SK-N-SH (cell line): ENCODE measurements around the gene CANT1. TPM values are rescaled to one million over a fixed set of nuclear protein-coding genes. Genes with fewer than 3 reads are reported as not detected.
A peak's percentile ranks its signal among the peaks of the same experiment; 100 is the strongest.

Source experiments
- CTCF ChIA-PET: fragments of 300-600, 350-600 bp; formaldehyde crosslinking; extraction: SDS; loops from one replicate; lab custom pipeline; 2021; lab: Yijun Ruan, JAX
- POLR2A ChIA-PET: fragments of 350-600 bp; sonication (Branson Sonifier 250); formaldehyde crosslinking; extraction: SDS; loops from one replicate; lab custom pipeline; 2020; ENCODE audit warnings: antibody characterized with exemption, inconsistent platforms; lab: Yijun Ruan, JAX
- DNase-seq: peaks from one replicate; pipeline ENCODE4 v3.0.0; 2012
- H2AFZ ChIP-seq: fragments of 200-600 bp; sonication (generic); 2 replicates; pipeline ENCODE4 v1.8.1; 2016; ENCODE audit warnings: antibody characterized with exemption, mild to moderate bottlenecking, low read depth
- H3F3A ChIP-seq: fragments of 200-600 bp; sonication (generic); replicated peaks from 2 replicates; pipeline ENCODE3; 2016; ENCODE audit warnings: antibody characterized with exemption, mild to moderate bottlenecking; ENCODE audit not compliant: insufficient read depth
- H3K27ac ChIP-seq, 2 experiments: fragments of 200-500 bp in 1 of 2; fragments of 200-600 bp in 1 of 2; sonication (Bioruptor generic) in 1 of 2; sonication (generic), shearing (Covaris generic) in 1 of 2; 2 replicates each; pipeline versions ENCODE4 v1.5.1 to v1.6.1; 2014 to 2016; ENCODE audit warnings: low read depth in 2 of 2, inconsistent platforms in 1 of 2, low read length in 1 of 2, mild to moderate bottlenecking in 1 of 2, mixed read lengths in 1 of 2
- H3K27me3 ChIP-seq: fragments of 200-600 bp; sonication (generic), shearing (Covaris generic); 2 replicates; pipeline ENCODE4 v1.6.1; 2016; ENCODE audit warnings: mixed run types; ENCODE audit not compliant: insufficient read depth
- H3K36me3 ChIP-seq, 2 experiments: fragments of 200-500 bp in 1 of 2; fragments of 200-600 bp in 1 of 2; sonication (Bioruptor generic) in 1 of 2; sonication (generic) in 1 of 2; replicated peaks in 1 of 2; 2 replicates each; pipeline versions ENCODE3 to v1.5.1; 2014 to 2016; ENCODE audit warnings: low read length in 1 of 2, mild to moderate bottlenecking in 1 of 2; ENCODE audit not compliant: insufficient read depth in 2 of 2, control insufficient read depth in 1 of 2
- H3K4me1 ChIP-seq, 2 experiments: fragments of 200-500 bp in 1 of 2; fragments of 200-600 bp in 1 of 2; sonication (Bioruptor generic) in 1 of 2; sonication (generic), shearing (Covaris generic) in 1 of 2; 2 replicates each; pipeline versions ENCODE4 v1.5.1 to v1.6.1; 2014 to 2016; ENCODE audit warnings: low read depth in 1 of 2, low read length in 1 of 2, mixed run types in 1 of 2; ENCODE audit not compliant: insufficient read depth in 2 of 2, control insufficient read depth in 1 of 2
- H3K4me2 ChIP-seq: fragments of 200-600 bp; sonication (generic), shearing (Covaris generic); 2 replicates; pipeline ENCODE4 v1.6.1; 2017; ENCODE audit warnings: mixed run types
- H3K4me3 ChIP-seq, 2 experiments: fragments of 200-500 bp in 1 of 2; fragments of 200-600 bp in 1 of 2; sonication (Bioruptor generic) in 1 of 2; sonication (generic), shearing (Covaris generic) in 1 of 2; 2 replicates each; pipeline versions ENCODE4 v1.5.1 to v1.8.1; 2014 to 2016; ENCODE audit warnings: low read depth in 2 of 2, inconsistent platforms in 1 of 2, low read length in 1 of 2, mild to moderate bottlenecking in 1 of 2, mixed read lengths in 1 of 2, moderate library complexity in 1 of 2
- H3K79me2 ChIP-seq: fragments of 200-600 bp; sonication (generic); 2 replicates; pipeline ENCODE4 v1.8.1; 2017; ENCODE audit warnings: mild to moderate bottlenecking; ENCODE audit not compliant: insufficient read depth
- H3K9ac ChIP-seq: fragments of 200-600 bp; sonication (generic); 2 replicates; pipeline ENCODE4 v1.6.1; 2017; ENCODE audit warnings: mixed run types
- H3K9me2 ChIP-seq: fragments of 200-600 bp; sonication (generic); 2 replicates; pipeline ENCODE4 v1.6.1; 2017; ENCODE audit warnings: mixed run types
- H3K9me3 ChIP-seq: fragments of 200-600 bp; sonication (generic); 2 replicates; pipeline ENCODE4 v1.6.1; 2017; ENCODE audit warnings: mixed run types, mild to moderate bottlenecking, moderate library complexity
- H4K20me1 ChIP-seq: fragments of 200-600 bp; sonication (generic); 2 replicates; pipeline ENCODE4 v1.6.1; 2017; ENCODE audit warnings: mild to moderate bottlenecking, mixed run types; ENCODE audit not compliant: insufficient read depth
- CHD2 ChIP-seq: fragments of 150-350 bp; IDR thresholded peaks from 2 replicates; pipeline ENCODE4 v1.6.1; 2018; ENCODE audit warnings: low read length; ENCODE audit not compliant: partially characterized antibody
- FOXJ3 ChIP-seq: sonication (generic); formaldehyde crosslinking; IDR thresholded peaks from 2 replicates; pipeline ENCODE4 v1.5.1; 2020; ENCODE audit warnings: mild to moderate bottlenecking, missing genetic modification reagents
- FOXM1 ChIP-seq: IDR thresholded peaks from 2 replicates; pipeline ENCODE4 v1.4.0; 2012; ENCODE audit warnings: low read depth, mild to moderate bottlenecking
- GABPA ChIP-seq: IDR thresholded peaks from 2 replicates; pipeline ENCODE4 v1.4.0; 2012; ENCODE audit warnings: low read depth, mild to moderate bottlenecking
- MEF2A ChIP-seq: IDR thresholded peaks from 2 replicates; pipeline ENCODE4 v1.4.0; 2012; ENCODE audit warnings: low read depth, borderline replicate concordance
- MXI1 ChIP-seq: IDR thresholded peaks from 2 replicates; pipeline ENCODE4 v1.6.1; 2012; ENCODE audit warnings: mild to moderate bottlenecking, low read depth, low read length, improper control_type of control experiment
- NRF1 ChIP-seq: IDR thresholded peaks from 2 replicates; pipeline ENCODE4 v1.6.1; 2012; ENCODE audit warnings: low read depth, mild to moderate bottlenecking, low read length
- RAD21 ChIP-seq: IDR thresholded peaks from 2 replicates; pipeline ENCODE4 v1.6.1; 2012; ENCODE audit warnings: mild to moderate bottlenecking, low read length
- RXRA ChIP-seq: IDR thresholded peaks from 2 replicates; pipeline ENCODE4 v1.4.0; 2012; ENCODE audit warnings: low read depth, mild to moderate bottlenecking, borderline replicate concordance
- TCF12 ChIP-seq: IDR thresholded peaks from 2 replicates; pipeline ENCODE4 v1.4.0; 2012
- TEAD4 ChIP-seq: IDR thresholded peaks from 2 replicates; pipeline ENCODE4 v1.4.0; 2012; ENCODE audit warnings: mild to moderate bottlenecking, borderline replicate concordance; ENCODE audit not compliant: insufficient read depth
- YY1 ChIP-seq: IDR thresholded peaks from 2 replicates; pipeline ENCODE4 v1.4.0; 2012; ENCODE audit warnings: low read depth, mild to moderate bottlenecking
- WGBS: methylation state at CpG from one replicate; pipeline ENCODE4 v1.1.6; 2017; ENCODE audit warnings: low lambda C conversion rate; 5-methylcytosine and 5-hydroxymethylcytosine counted together
- polyA plus RNA-seq, 3 experiments: library from polyadenylated mRNA; depleted of rRNA; stranded (reverse); fragments of >200 nt; gene quantifications; 2 replicates each; pipeline ENCODE4 v1.2.3, GENCODE V29; 2012
- TF ChIP-seq, protein P1 (sequence below): fragments of 200-600 bp; sonication (generic); IDR thresholded peaks from 2 replicates; pipeline ENCODE4 v1.6.1; 2017; ENCODE audit warnings: antibody characterized with exemption, mild to moderate bottlenecking, moderate library complexity
- TF ChIP-seq, protein P2 (sequence below): IDR thresholded peaks from 2 replicates; pipeline ENCODE4 v1.4.0; 2012; ENCODE audit warnings: low read depth
- TF ChIP-seq, protein P3 (sequence below): fragments of 150-350 bp; IDR thresholded peaks from 2 replicates; pipeline ENCODE4 v1.6.1; 2017; ENCODE audit warnings: antibody characterized with exemption, low read length, low read depth, borderline replicate concordance
- TF ChIP-seq, protein P4 (sequence below): fragments of 150-350 bp; IDR thresholded peaks from 2 replicates; pipeline ENCODE4 v1.6.1; 2016; ENCODE audit warnings: mild to moderate bottlenecking, low read depth, low read length
- TF ChIP-seq, protein P5 (sequence below): IDR thresholded peaks from 2 replicates; pipeline ENCODE4 v1.6.1; 2012; ENCODE audit warnings: mild to moderate bottlenecking, low read depth, low read length, moderate library complexity

CANT1 gene
- polyA plus RNA-seq, 1 of the 3 experiments (the other 2 are of a cell fraction), result 87.4 TPM

DNA sequence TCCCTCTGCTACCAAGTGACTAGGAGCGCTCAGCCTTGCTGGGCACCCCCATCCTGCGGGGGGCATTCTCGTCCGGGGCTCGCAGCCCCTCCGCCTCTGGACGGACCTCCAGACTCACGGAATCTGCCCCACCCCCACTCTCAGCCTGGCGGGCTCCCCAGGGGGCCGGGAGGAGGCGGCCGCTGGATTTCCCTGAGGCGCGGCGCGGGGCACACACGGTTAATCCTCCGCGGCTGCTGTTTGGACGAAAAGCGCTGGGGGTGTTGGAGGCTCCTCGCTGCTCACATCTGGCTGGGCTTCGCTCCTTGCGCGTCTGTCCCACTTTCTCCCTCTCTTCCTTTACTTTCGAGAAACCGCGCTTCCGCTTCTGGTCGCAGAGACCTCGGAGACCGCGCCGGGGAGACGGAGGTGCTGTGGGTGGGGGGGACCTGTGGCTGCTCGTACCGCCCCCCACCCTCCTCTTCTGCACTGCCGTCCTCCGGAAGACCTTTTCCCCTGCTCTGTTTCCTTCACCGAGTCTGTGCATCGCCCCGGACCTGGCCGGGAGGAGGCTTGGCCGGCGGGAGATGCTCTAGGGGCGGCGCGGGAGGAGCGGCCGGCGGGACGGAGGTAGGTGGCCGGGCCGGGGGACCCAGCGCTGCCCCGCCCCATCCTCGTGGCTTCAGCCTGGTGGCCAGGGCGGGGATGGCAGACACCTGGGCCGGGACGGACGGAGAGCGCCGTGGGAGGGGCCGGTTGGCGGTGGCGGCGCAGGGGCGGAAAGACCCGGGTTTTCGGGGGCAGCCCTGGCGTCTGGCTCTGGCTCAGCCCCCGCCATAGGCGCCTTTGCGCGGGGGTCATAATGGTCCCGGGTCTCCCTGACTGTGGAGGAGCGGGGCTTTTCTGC is 14.6 kb upstream of the CANT1 start, which contains the start of gene C1QTNF1:
Gene C1QTNF1, plus strand, starts transcription at position 284 of the 886 bp plus-strand sequence. CDS start 19,800 bp downstream, outside the sequence.
- POLR2A ChIA-PET, result no interaction called here
- peak; percentile 95 for DNase-seq
- Histone ChIP-seq H3K36me3 (no peaks in the 10 kb centered on the region), H3K4me3 (peak within 1 kb of the TSS; percentile 68 to 82), H3K9me3 (no peaks in the 10 kb centered on the region), H3K9ac (peak within 1 kb of the TSS; percentile 60), H2AFZ (peak within 1 kb of the TSS; percentile 80), H3K4me1 (peaks cover 33 to 54% of the 10 kb centered on the region in 2 experiments), H3K27me3 (no peaks in the 10 kb centered on the region), H3K79me2 (no peaks in the 10 kb centered on the region), H3K9me2 (no peaks in the 10 kb centered on the region), H3K27ac (peak within 1 kb of the TSS in 1 of 2 experiments; percentile 70; a peak in 1 of 4 replicates), H3K4me2 (peak within 1 kb of the TSS; percentile 97), H4K20me1 (no peaks in the 10 kb centered on the region), H3F3A (no peaks in the 10 kb centered on the region)
- CTCF ChIA-PET, result interaction anchor here (1.1 to 22.0 kb wide), 8 partner anchors 9 to 368 kb away, joined by 4 to 405 read pairs (median 72); no protein-coding TSS in a partner anchor
- TF ChIP-seq RAD21 (0 out of 2 replicates have a peak, but pooled peaks have one; percentile 4), FOXM1 (no peak), RXRA (no peak), TCF12 (no peak; the same call in 1 of the 2 replicates), NRF1 (no peak), CHD2 (peak; percentile 5), MXI1 (peak; percentile 73), MEF2A (no peak), TEAD4 (no peak)
- TF ChIP-seq, protein P1, sequence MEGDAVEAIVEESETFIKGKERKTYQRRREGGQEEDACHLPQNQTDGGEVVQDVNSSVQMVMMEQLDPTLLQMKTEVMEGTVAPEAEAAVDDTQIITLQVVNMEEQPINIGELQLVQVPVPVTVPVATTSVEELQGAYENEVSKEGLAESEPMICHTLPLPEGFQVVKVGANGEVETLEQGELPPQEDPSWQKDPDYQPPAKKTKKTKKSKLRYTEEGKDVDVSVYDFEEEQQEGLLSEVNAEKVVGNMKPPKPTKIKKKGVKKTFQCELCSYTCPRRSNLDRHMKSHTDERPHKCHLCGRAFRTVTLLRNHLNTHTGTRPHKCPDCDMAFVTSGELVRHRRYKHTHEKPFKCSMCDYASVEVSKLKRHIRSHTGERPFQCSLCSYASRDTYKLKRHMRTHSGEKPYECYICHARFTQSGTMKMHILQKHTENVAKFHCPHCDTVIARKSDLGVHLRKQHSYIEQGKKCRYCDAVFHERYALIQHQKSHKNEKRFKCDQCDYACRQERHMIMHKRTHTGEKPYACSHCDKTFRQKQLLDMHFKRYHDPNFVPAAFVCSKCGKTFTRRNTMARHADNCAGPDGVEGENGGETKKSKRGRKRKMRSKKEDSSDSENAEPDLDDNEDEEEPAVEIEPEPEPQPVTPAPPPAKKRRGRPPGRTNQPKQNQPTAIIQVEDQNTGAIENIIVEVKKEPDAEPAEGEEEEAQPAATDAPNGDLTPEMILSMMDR, result peak; percentile 40; the same call in 1 of the 2 replicates
- TF ChIP-seq, protein P2, sequence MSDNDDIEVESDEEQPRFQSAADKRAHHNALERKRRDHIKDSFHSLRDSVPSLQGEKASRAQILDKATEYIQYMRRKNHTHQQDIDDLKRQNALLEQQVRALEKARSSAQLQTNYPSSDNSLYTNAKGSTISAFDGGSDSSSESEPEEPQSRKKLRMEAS, result 0 out of 2 replicates have a peak, but pooled peaks have one; percentile 33
- WGBS, result 7% methylated on average over 76 of the region's 77 CpGs

DNA sequence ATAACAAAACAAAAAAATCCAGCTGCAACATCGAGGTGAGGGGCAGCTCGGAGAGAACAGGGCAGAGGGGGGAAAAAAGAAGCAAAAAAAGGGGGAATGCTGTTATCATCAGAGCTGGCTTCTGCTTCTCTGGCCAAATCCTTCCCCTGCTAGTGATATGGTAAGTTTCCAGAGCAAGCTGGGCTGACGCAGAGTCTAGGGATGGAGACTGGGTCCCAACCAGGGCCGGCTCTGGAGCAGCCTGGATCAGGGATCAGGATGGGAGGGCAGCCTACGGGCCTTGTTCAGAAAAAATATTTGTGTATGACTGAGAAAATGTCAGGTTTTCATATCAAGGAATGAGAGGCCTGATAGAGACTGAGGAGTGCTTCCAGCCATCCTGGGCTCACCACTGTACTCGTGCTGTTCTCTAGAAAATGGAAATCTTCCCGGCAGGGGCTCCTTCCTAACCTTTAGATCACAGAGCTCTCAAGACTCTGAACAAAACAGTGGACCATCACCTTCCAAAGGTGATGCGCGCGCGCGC is 13.7 kb upstream of the CANT1 start:
- Histone ChIP-seq H2AFZ (no peak overlapping the region), H3K79me2 (no peaks in the 10 kb centered on the region), H3K4me2 (no peak overlapping the region), H3K27me3 (no peaks in the 10 kb centered on the region), H3K9me2 (no peaks in the 10 kb centered on the region), H4K20me1 (no peaks in the 10 kb centered on the region), H3F3A (no peaks in the 10 kb centered on the region), H3K27ac (no peak overlapping the region), H3K4me1 (peaks cover 31 to 46% of the 10 kb centered on the region in 2 experiments), H3K36me3 (no peaks in the 10 kb centered on the region), H3K9me3 (no peaks in the 10 kb centered on the region), H3K4me3 (no peak overlapping the region), H3K9ac (no peak overlapping the region)
- CTCF ChIA-PET, result interaction anchor here (1.0 to 22.0 kb wide), 10 partner anchors 9 to 369 kb away, joined by 3 to 405 read pairs (median 9); no protein-coding TSS in a partner anchor
- 93% methylated on average over 12 of the region's 12 CpGs for WGBS
- POLR2A ChIA-PET, result interaction anchor here (0.9 kb wide), 1 partner anchor 13 kb away, joined by 3 read pairs; the partner anchor contains the start of gene CANT1
- TF ChIP-seq YY1 (no peak), FOXM1 (no peak), FOXJ3 (CRISPR knock-in tag) (no peak), CHD2 (no peak), GABPA (no peak)
- TF ChIP-seq, protein P3, sequence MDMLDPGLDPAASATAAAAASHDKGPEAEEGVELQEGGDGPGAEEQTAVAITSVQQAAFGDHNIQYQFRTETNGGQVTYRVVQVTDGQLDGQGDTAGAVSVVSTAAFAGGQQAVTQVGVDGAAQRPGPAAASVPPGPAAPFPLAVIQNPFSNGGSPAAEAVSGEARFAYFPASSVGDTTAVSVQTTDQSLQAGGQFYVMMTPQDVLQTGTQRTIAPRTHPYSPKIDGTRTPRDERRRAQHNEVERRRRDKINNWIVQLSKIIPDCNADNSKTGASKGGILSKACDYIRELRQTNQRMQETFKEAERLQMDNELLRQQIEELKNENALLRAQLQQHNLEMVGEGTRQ, result no peak
- TF ChIP-seq, protein P4, sequence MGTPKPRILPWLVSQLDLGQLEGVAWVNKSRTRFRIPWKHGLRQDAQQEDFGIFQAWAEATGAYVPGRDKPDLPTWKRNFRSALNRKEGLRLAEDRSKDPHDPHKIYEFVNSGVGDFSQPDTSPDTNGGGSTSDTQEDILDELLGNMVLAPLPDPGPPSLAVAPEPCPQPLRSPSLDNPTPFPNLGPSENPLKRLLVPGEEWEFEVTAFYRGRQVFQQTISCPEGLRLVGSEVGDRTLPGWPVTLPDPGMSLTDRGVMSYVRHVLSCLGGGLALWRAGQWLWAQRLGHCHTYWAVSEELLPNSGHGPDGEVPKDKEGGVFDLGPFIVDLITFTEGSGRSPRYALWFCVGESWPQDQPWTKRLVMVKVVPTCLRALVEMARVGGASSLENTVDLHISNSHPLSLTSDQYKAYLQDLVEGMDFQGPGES, result no peak
- TF ChIP-seq, protein P5, sequence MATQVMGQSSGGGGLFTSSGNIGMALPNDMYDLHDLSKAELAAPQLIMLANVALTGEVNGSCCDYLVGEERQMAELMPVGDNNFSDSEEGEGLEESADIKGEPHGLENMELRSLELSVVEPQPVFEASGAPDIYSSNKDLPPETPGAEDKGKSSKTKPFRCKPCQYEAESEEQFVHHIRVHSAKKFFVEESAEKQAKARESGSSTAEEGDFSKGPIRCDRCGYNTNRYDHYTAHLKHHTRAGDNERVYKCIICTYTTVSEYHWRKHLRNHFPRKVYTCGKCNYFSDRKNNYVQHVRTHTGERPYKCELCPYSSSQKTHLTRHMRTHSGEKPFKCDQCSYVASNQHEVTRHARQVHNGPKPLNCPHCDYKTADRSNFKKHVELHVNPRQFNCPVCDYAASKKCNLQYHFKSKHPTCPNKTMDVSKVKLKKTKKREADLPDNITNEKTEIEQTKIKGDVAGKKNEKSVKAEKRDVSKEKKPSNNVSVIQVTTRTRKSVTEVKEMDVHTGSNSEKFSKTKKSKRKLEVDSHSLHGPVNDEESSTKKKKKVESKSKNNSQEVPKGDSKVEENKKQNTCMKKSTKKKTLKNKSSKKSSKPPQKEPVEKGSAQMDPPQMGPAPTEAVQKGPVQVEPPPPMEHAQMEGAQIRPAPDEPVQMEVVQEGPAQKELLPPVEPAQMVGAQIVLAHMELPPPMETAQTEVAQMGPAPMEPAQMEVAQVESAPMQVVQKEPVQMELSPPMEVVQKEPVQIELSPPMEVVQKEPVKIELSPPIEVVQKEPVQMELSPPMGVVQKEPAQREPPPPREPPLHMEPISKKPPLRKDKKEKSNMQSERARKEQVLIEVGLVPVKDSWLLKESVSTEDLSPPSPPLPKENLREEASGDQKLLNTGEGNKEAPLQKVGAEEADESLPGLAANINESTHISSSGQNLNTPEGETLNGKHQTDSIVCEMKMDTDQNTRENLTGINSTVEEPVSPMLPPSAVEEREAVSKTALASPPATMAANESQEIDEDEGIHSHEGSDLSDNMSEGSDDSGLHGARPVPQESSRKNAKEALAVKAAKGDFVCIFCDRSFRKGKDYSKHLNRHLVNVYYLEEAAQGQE, result no peak
- no peak for DNase-seq
